Muscle layer of colon (tissue), 2 donors: ENCODE data around the gene C5orf52.
A peak's percentile ranks its signal among the peaks of the same experiment; 100 is the strongest.
"Not testable (repeated sequence)": the region's sequence is repeated elsewhere in the genome, so short reads cannot be mapped to it uniquely, and the experiment has no call there.

Source experiments
- H3K27ac ChIP-seq: one replicate; pipeline ENCODE4 v1.7.0; 2013; ENCODE audit warnings: low read depth, mild to moderate bottlenecking, low read length, moderate library complexity
- H3K27me3 ChIP-seq, 2 donors: one replicate each; pipeline ENCODE4 v1.7.0; 2013; ENCODE audit warnings: low read length in 2 of 2, mild to moderate bottlenecking in 2 of 2; ENCODE audit not compliant: insufficient read depth in 2 of 2, control insufficient read depth in 1 of 2
- H3K36me3 ChIP-seq: one replicate; pipeline ENCODE4 v1.7.0; 2013; ENCODE audit warnings: mild to moderate bottlenecking, low read length; ENCODE audit not compliant: insufficient read depth
- H3K4me1 ChIP-seq: one replicate; pipeline ENCODE4 v1.7.0; 2013; ENCODE audit warnings: mild to moderate bottlenecking, low read length; ENCODE audit not compliant: insufficient read depth
- H3K4me3 ChIP-seq, 2 donors: one replicate each; pipeline ENCODE4 v1.7.0; 2013; ENCODE audit warnings: low read length in 2 of 2, low read depth in 1 of 2, mild to moderate bottlenecking in 1 of 2, moderate library complexity in 1 of 2
- H3K9ac ChIP-seq: one replicate; pipeline ENCODE4 v1.7.0; 2013; ENCODE audit warnings: low read length
- H3K9me3 ChIP-seq: one replicate; pipeline ENCODE4 v1.7.0; 2013; ENCODE audit warnings: mild to moderate bottlenecking, low read length
- donor health status: abdominal sarcoma.
- donor health status: Adenocarcinoma of cecum.

Gene C5orf52

GRCh38 chr5:157708866-157709265, 37.5 kb downstream of the C5orf52 start:
- no peaks in the 10 kb centered on the region for H3K9me3 ChIP-seq
- H3K4me3 ChIP-seq = no peak overlapping the region
- H3K4me1 ChIP-seq = no peaks in the 10 kb centered on the region
- H3K9ac ChIP-seq = no peak overlapping the region
- no peaks in the 10 kb centered on the region for H3K27me3 ChIP-seq
- no peak overlapping the region for H3K27ac ChIP-seq
- H3K36me3 ChIP-seq = no peaks in the 10 kb centered on the region

- no peaks in the 10 kb centered on the region for H3K4me1 ChIP-seq
- H3K36me3 ChIP-seq = no peaks in the 10 kb centered on the region
- no peak overlapping the region for H3K9ac ChIP-seq
- H3K27ac ChIP-seq = no peak overlapping the region
- H3K4me3 ChIP-seq = no peak overlapping the region
- H3K27me3 ChIP-seq = no peaks in the 10 kb centered on the region
- no peaks in the 10 kb centered on the region for H3K9me3 ChIP-seq
These were observed 38.0 kb downstream of the C5orf52 start for GRCh38 chr5:157709346-157709745.

- Histone ChIP-seq H3K4me1 (no peaks in the 10 kb centered on the region), H3K9me3 (no peaks in the 10 kb centered on the region), H3K27ac (no peak overlapping the region), H3K4me3 (no peak overlapping the region), H3K36me3 (no peaks in the 10 kb centered on the region), H3K27me3 (no peaks in the 10 kb centered on the region), H3K9ac (no peak overlapping the region)
These were observed 39.1 kb downstream of the C5orf52 start for GRCh38 chr5:157710431-157710830.

- no peak overlapping the region for H3K4me3 ChIP-seq
These were observed 39.5 kb downstream of the C5orf52 start for GRCh38 chr5:157710882-157711281.

GRCh38 chr5:157713830-157714595, 42.7 kb downstream of the C5orf52 start:
- Histone ChIP-seq H3K9ac (no peak overlapping the region), H3K27me3 (no peaks in the 10 kb centered on the region), H3K4me3 (no peak overlapping the region), H3K36me3 (no peaks in the 10 kb centered on the region), H3K27ac (no peak overlapping the region), H3K9me3 (no peaks in the 10 kb centered on the region), H3K4me1 (peaks cover 13% of the 10 kb centered on the region)

More at GRCh38 chr5:157710882-157711281, 39.5 kb downstream of the C5orf52 start:
- Histone ChIP-seq H3K9ac (no peak overlapping the region), H3K27ac (no peak overlapping the region), H3K4me1 (no peaks in the 10 kb centered on the region), H3K27me3 (no peaks in the 10 kb centered on the region), H3K9me3 (no peaks in the 10 kb centered on the region), H3K36me3 (no peaks in the 10 kb centered on the region)

GRCh38 chr5:157714596-157714864, 43.2 kb downstream of the C5orf52 start:
- H3K9ac ChIP-seq = no peak overlapping the region
- H3K27ac ChIP-seq = no peak overlapping the region
- no peaks in the 10 kb centered on the region for H3K27me3 ChIP-seq
- no peaks in the 10 kb centered on the region for H3K9me3 ChIP-seq
- no peaks in the 10 kb centered on the region for H3K36me3 ChIP-seq
- H3K4me3 ChIP-seq = no peak overlapping the region
- peaks cover 13% of the 10 kb centered on the region for H3K4me1 ChIP-seq

GRCh38 chr5:157718519-157718918, 47.2 kb downstream of the C5orf52 start:
- Histone ChIP-seq H3K9me3 (no peaks in the 10 kb centered on the region), H3K36me3 (no peaks in the 10 kb centered on the region), H3K27me3 (no peaks in the 10 kb centered on the region), H3K4me3 (peak overlapping the region in 1 of 2 donors; percentile 5), H3K9ac (no peak overlapping the region), H3K27ac (no peak overlapping the region), H3K4me1 (peaks cover 13% of the 10 kb centered on the region)

GRCh38 chr5:157719245-157719644, 47.9 kb downstream of the C5orf52 start:
- H3K27ac ChIP-seq = no peak overlapping the region

GRCh38 chr5:157721159-157721558, 49.8 kb downstream of the C5orf52 start:
- Histone ChIP-seq H3K27ac (no peak overlapping the region), H3K4me1 (peaks cover 13% of the 10 kb centered on the region), H3K4me3 (no peak overlapping the region), H3K9ac (no peak overlapping the region), H3K36me3 (no peaks in the 10 kb centered on the region), H3K9me3 (no peaks in the 10 kb centered on the region), H3K27me3 (no peaks in the 10 kb centered on the region)

More at GRCh38 chr5:157719245-157719644, 47.9 kb downstream of the C5orf52 start:
- no peaks in the 10 kb centered on the region for H3K9me3 ChIP-seq
- H3K4me3 ChIP-seq = no peak overlapping the region
- no peaks in the 10 kb centered on the region for H3K36me3 ChIP-seq
- H3K4me1 ChIP-seq = peaks cover 13% of the 10 kb centered on the region
- H3K9ac ChIP-seq = no peak overlapping the region
- H3K27me3 ChIP-seq = no peaks in the 10 kb centered on the region

- not testable (repeated sequence) for H3K27ac ChIP-seq, H3K27me3 ChIP-seq, H3K4me3 ChIP-seq, H3K4me1 ChIP-seq, H3K9ac ChIP-seq, H3K9me3 ChIP-seq, H3K36me3 ChIP-seq
These were observed 51.6 kb downstream of the C5orf52 start for GRCh38 chr5:157722895-157723294.

- not testable (repeated sequence) for H3K9me3 ChIP-seq, H3K4me1 ChIP-seq, H3K9ac ChIP-seq, H3K27ac ChIP-seq, H3K36me3 ChIP-seq, H3K27me3 ChIP-seq, H3K4me3 ChIP-seq
These were observed 55.3 kb downstream of the C5orf52 start for GRCh38 chr5:157726607-157727006.

GRCh38 chr5:157727858-157728257, 56.5 kb downstream of the C5orf52 start:
- not testable (repeated sequence) for H3K9me3 ChIP-seq, H3K4me1 ChIP-seq, H3K9ac ChIP-seq, H3K4me3 ChIP-seq, H3K27ac ChIP-seq, H3K36me3 ChIP-seq, H3K27me3 ChIP-seq
